NB4 (cell line): Measurements from ENCODE around the gene PLPPR1.
A peak's percentile ranks its signal among the peaks of the same experiment; 100 is the strongest.

Experiments
- DNase-seq: peaks from one replicate; pipeline ENCODE4 v3.0.0; 2010; ENCODE audit warnings: low read depth
- H3K4me3 ChIP-seq: one replicate; pipeline ENCODE4 v1.5.1; 2011; ENCODE audit warnings: mild to moderate bottlenecking, low read depth, low read length, moderate library complexity
- MYC ChIP-seq: IDR thresholded peaks from 2 replicates; pipeline ENCODE4 v1.6.1; 2011; ENCODE audit warnings: low read depth, low read length
- POLR2A ChIP-seq: IDR thresholded peaks from 2 replicates; pipeline ENCODE4 v1.6.1; 2011; ENCODE audit warnings: mild to moderate bottlenecking; ENCODE audit not compliant: insufficient read length; ENCODE audit errors: extremely low read depth
- TF ChIP-seq, protein P1 (sequence below): IDR thresholded peaks from one replicate; pipeline ENCODE4 v1.5.1; 2012; ENCODE audit warnings: low read depth, low read length
- TF ChIP-seq, protein P2 (sequence below): IDR thresholded peaks from 2 replicates; pipeline ENCODE4 v1.6.1; 2011; ENCODE audit warnings: low read depth, low read length

Gene PLPPR1

DNA sequence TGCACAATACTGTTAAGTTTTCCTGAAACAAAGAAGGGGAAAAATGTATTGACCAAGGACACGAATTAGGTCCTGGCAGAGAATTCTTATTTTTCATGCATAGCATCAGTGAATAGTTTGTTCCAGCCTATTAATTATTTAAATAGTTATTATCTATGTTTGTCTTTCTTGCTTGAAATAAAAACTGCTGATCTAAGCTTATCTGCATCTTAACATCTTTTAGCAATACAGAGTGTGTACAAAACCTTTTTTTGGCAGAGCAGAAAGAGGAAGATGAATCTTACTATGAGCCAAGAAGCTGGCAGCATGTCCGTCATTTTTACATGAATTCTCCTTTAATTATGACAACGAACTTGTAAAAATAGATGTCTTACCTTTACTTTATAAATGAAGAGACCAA, 23.3 kb upstream of the PLPPR1 start:
- no peak overlapping the region for H3K4me3 ChIP-seq
- DNase-seq = no peak
- TF ChIP-seq, protein P1, sequence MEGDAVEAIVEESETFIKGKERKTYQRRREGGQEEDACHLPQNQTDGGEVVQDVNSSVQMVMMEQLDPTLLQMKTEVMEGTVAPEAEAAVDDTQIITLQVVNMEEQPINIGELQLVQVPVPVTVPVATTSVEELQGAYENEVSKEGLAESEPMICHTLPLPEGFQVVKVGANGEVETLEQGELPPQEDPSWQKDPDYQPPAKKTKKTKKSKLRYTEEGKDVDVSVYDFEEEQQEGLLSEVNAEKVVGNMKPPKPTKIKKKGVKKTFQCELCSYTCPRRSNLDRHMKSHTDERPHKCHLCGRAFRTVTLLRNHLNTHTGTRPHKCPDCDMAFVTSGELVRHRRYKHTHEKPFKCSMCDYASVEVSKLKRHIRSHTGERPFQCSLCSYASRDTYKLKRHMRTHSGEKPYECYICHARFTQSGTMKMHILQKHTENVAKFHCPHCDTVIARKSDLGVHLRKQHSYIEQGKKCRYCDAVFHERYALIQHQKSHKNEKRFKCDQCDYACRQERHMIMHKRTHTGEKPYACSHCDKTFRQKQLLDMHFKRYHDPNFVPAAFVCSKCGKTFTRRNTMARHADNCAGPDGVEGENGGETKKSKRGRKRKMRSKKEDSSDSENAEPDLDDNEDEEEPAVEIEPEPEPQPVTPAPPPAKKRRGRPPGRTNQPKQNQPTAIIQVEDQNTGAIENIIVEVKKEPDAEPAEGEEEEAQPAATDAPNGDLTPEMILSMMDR = no peak
- no peak for TF ChIP-seq POLR2A
- TF ChIP-seq, protein P2, sequence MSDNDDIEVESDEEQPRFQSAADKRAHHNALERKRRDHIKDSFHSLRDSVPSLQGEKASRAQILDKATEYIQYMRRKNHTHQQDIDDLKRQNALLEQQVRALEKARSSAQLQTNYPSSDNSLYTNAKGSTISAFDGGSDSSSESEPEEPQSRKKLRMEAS = no peak
- no peak for TF ChIP-seq MYC

DNA sequence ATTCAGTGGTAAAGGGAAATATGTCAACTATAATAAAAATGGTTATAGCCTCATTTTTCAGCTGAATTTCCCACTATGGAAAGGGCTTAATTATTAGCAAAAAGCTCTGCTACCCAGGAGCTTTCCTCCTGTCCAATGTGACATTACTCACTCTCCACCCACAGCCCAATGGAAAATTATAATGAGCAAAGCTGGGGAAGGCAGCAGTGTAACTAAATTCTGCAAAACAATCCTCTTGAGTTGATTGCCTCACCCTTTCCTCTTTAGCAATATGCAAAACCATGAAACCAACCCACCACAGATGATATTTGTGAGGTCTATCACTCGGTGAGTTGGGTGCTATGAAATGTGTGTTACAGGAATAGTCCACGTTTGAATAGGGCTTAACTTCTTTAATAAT, 14.0 kb upstream of the PLPPR1 start:
- DNase-seq = peak; percentile 16
- TF ChIP-seq, protein P2 = no peak
- no peak overlapping the region for H3K4me3 ChIP-seq

DNA sequence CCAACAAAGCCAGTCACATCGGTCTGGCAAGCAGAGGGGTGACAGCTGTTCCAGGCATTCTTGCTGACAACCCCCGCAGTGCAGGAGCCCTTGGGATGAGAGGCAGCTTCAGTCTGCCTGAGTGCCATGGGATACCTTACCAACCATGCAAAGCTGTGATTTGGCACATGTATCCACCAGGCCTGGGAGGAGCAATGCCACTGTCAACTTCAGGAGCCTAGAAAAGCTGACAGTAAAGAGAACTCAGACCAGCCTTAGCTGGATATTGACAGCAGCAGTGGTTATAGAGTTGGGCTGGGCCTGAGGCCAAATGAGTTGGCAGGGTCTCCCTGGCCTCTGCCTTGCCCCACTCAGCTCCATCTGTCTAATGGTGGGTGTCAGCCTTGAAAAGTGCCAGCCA, 10.1 kb upstream of the PLPPR1 start:
- H3K4me3 ChIP-seq = no peak overlapping the region
- TF ChIP-seq, protein P2 = no peak
- no peak for TF ChIP-seq MYC
- no peak for TF ChIP-seq POLR2A
- TF ChIP-seq, protein P1 = no peak
- no peak for DNase-seq

DNA sequence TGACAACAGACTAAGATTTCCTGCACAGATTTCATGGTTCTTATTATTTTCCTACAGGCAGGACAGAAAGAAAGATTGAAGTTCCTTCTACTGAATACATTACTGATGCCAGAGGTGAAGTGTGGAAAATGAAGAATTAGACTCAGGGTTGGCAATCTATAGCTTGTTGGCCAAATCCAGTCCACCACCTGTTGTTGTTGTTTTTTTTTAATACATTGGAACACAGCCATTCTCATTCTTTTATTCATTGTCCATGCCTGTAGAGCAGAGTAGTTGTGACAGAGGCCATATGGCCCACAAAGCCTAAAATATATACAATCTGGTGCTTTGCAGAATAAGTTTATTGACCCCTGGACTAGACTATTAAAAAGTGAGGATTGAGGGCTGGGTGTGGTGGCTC, 5.8 kb upstream of the PLPPR1 start:
- no peak for TF ChIP-seq POLR2A
- TF ChIP-seq, protein P1 = no peak
- TF ChIP-seq, protein P2 = no peak
- no peak for TF ChIP-seq MYC
- no peak for DNase-seq
- no peak overlapping the region for H3K4me3 ChIP-seq

DNA sequence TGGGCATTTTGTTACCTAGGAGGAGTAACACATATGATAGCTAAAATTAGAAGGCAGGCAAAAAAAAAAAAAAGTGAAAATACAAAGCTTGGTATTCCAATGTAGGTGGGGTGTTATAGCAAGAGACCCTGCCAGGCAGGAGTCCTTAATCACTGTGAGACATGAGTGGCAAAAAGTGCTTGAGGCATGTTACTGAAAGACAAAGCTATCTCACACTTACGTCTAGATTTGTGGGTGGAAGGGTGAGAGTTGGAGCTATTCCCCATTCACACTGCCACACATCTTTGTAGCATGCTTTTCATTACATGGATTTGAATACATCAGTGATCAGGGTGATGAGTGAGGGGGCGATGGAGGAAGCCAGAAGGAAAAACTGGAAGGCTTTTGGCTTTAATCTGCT, 2.6 kb upstream of the PLPPR1 start:
- no peak for DNase-seq

DNA sequence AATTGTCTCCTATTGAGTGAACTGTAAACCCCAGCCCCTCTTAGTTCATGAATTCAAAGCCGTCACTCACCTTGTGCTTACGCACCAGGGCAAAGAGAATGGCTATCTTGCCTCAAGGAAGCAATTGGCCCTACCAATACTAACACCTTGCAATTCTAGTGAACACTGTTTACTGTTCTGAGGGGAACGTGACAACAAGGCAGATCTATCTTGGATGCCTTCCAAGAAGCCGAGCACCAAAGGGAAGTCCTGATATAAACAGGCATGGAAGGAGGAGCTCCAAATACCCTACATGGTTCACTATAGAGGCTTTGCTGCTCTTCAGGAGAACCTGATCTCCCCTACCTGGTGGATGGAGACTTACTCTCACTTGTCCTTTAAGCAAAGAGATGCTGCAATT, 1.7 kb upstream of the PLPPR1 start:
- TF ChIP-seq, protein P1 = no peak
- TF ChIP-seq MYC = no peak
- TF ChIP-seq, protein P2 = no peak
- no peak for TF ChIP-seq POLR2A
- no peak for DNase-seq
- H3K4me3 ChIP-seq = no peak overlapping the region

More for the DNA sequence above, 2.6 kb upstream of the PLPPR1 start:
- TF ChIP-seq MYC (no peak), POLR2A (no peak)
- TF ChIP-seq, protein P1 = no peak
- TF ChIP-seq, protein P2 = no peak
- no peak overlapping the region for H3K4me3 ChIP-seq
